ENCODE data around the gene RBMS3. TPM values are rescaled to one million over a fixed set of nuclear protein-coding genes. Genes with fewer than 3 reads are reported as not detected.
"Not testable (repeated sequence)": the region's sequence is repeated elsewhere in the genome, so short reads cannot be mapped to it uniquely, and the experiment has no call there.

Gene RBMS3
- total RNA-seq, 2 donors from 2014 or later: 7.1 to 11.5 TPM

DNA sequence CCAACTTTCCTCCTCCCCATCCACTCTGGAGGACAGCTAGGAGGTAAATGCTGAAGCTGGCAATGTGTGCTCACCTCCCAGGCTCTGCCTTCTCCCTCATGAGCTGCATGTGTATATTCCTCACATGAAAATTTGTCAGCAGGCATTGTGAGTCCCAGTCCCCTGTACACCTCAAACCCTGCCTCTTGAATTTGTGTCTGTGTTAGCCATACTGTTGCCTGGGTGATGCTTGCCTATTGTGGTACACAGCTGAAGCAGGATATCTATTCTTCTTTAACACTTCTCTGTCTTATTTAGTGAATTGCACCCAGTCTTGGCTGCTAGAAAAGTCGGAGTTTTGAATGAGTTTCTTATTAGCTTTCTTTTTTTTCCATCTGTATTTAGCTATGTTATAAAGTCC, 739.5 kb downstream of the RBMS3 start:
- intact Hi-C loops (cut with DNase I, micrococcal nuclease): no loop called here
- DNase-seq (no peak), ATAC-seq (no peak)

DNA sequence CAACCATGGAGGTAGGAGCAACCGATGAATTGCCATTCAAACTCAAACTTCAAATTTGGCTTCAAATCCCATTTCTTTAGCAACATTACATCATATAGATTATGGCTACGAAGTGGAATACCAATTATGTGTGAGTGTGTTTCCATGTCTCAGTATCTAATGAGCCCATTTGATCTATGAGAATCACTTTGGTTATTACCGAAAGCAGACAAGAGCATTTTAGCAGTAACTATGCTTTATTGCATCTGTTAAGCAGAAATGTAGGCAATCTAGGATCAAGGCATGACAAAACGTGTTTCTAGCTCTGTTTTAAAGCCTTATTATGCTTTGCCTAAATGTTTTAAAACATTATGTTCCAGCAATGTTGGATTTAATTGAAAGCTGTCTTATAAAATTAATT, 743.6 kb downstream of the RBMS3 start:
- intact Hi-C loops (cut with DNase I, micrococcal nuclease): no loop called here
- DNase-seq: no peak
- no peak for ATAC-seq

- DNase-seq (no peak), ATAC-seq (no peak)
- intact Hi-C loops (cut with DNase I, micrococcal nuclease): no loop called here
Observed at GRCh38 chr3:30026851-30027250, 746.0 kb downstream of the RBMS3 start.

DNA sequence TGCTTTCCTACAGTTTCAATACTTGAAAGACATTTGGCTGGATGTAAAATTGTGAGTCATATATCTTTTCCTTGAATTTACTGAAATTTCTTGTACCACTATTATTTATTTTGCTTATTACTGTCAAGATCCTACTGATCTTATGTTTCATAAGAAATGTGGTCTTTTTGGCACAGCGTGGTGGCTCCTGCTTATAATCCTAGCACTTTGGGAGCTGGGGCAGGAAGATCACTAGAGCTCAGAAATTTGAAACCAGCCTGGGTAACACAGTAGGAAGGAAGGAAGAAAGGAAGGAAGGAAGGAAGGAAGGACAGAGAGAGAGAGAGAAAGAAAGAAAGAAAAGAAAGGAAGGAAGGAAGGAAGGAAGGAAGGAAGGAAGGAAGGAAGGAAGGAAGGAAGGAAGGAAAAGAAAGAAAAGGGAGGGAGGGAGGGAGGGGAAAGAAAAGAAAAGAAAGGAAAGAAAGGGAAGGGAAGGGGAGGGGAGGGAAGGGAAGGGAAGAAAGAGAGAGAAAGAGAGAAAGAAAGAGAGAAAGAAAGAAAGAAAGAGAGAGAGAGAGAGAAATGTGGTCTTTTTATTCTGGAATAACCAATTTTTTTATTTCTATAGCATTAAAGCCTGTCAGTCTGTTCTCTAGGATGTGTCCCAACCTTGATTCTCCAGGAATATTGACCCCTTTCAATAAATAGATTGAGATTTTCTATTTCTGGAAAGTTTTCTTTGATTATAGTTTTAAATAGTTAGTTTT, 753.5 kb downstream of the RBMS3 start:
- ATAC-seq (no peak), DNase-seq (no peak)
- intact Hi-C loops (cut with DNase I, micrococcal nuclease): no loop called here

DNA sequence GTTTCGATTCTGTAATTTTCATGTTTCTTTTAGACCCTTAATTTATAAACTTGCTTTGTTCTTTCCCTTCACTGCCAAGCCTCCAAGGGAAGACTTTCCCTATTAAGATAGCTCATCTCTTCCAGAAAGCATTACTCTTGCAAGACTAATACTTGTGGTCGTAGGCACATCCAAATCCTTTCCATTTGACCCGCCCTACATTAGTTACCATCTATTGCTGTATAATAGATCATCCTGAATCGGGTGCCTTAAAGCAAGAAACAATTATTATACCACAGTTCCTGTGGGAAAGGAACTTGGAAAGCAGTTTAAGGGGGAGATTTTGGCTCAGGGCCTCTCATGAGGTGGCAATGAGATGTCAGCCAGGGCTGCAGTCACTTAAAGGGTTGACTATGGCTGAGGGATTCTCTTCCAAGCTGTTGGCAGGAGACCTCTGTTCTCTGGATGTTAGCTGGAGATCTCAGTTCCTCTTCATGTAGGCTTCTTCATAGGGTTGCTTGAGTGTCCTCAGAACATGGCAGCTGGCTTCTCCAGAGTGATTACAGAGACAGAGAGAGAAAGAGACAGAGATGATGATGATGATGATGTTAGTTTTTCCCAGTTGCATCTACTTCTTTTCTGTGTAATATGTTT, 755.2 kb downstream of the RBMS3 start:
- ATAC-seq (no peak), DNase-seq (no peak)
- intact Hi-C loops (cut with DNase I, micrococcal nuclease): no loop called here

DNA sequence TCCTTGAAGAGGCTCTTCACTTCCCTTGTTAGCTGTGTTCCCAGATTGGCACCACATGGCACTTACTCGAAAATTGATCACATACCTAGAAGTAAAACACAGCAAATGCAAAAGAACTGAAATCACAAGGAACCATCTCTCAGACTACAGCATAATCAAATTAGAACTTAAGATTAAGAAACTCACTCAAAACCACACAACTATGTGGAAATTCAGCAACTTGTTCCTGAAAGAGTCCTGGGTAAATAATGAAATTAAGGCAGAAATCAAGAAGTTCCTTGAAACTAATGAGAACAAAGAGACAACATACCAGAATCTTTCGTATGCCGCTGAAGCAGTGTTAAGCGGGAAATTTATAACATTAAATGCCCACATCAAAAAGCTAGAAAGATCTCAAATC, 759.3 kb downstream of the RBMS3 start:
- ATAC-seq (no peak), DNase-seq (no peak)
- intact Hi-C loops (cut with DNase I, micrococcal nuclease): loop anchor here in 1 of 2 donors (5.0 kb wide), 1 partner anchor 657 kb away; no protein-coding TSS in a partner anchor

DNA sequence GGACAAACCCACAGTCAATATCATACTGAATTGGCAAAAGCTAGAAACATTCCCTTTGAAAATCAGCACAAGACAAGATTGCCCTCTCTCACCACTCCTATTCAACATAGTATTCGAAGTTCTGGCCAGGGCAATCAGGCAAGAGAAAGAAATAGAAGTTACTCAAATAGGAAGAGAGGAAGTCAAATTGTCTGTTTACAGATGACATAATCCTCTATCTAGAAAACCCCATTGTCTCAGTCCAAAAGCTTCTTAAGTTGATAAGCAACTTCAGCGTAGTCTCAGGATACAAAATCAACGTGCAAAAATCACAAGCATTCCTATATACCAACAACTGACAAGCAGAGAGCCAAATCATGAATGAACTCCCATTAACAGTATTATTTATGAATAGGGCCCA, 760.6 kb downstream of the RBMS3 start:
- DNase-seq, ATAC-seq: not testable (repeated sequence)
- intact Hi-C loops (cut with DNase I, micrococcal nuclease): loop anchor here in 1 of 2 donors (5.0 kb wide), 1 partner anchor 656 kb away; no protein-coding TSS in a partner anchor

DNA sequence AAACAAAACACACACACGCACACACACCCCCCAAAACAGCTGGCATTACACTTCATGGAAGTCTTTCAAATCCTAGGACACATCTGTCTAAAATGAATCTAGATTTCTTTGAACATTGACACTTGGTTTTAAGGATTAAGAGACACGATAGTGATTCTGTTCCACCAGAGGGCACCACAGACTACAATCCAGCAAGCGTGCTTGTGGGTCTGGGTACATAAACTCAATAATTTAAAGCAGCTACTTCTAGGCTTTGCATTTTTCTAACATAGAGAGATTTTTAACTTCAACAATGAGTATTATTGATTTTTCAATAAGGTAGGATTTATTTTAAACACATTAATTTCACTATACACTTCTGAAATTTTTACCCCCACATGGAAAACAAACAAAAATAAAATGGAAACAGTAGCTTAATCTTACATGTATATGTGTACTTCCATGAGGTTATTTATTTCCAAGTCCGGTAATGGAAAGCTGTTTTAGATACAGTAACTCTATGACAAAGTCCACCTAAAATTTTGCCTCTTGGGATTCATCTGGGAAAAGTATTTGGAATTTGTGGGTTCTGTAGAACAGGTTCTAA, 761.5 kb downstream of the RBMS3 start:
- DNase-seq (peak; percentile 42 to 65), ATAC-seq (peak; percentile 79)
- intact Hi-C loops (cut with DNase I, micrococcal nuclease): loop anchor here in 1 of 2 donors (2.0 to 5.0 kb wide), 2 partner anchors 156 to 655 kb away; no protein-coding TSS in a partner anchor

GRCh38 chr3:30042916-30043555, 762.2 kb downstream of the RBMS3 start:
- no peak for DNase-seq
- intact Hi-C loops (cut with DNase I, micrococcal nuclease): loop anchor here in 1 of 2 donors (2.0 to 5.0 kb wide), 2 partner anchors 156 to 654 kb away; no protein-coding TSS in a partner anchor
- no peak for ATAC-seq

DNA sequence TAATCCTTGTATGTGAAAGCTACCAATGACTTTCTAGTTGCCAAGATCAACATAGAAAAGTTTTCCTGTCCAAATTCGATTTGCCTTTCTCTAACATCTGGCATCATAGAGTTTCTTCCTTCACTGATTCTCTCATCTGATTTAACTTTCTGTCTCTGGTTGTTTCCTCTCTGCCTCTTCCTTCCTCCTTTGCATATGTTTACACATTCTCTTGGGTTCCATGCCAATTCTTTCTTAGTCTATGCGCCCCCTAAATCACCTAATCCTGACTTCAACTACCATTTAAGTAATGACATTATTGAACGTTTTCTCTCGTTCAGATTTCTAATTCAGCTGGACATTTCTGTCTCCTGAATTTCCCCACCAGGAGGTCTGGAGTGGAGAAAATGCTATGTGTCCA, 763.6 kb downstream of the RBMS3 start:
- DNase-seq: no peak
- intact Hi-C loops (cut with DNase I, micrococcal nuclease): loop anchor here in 1 of 2 donors (5.0 kb wide), 1 partner anchor 653 kb away; no protein-coding TSS in a partner anchor
- ATAC-seq: no peak

DNA sequence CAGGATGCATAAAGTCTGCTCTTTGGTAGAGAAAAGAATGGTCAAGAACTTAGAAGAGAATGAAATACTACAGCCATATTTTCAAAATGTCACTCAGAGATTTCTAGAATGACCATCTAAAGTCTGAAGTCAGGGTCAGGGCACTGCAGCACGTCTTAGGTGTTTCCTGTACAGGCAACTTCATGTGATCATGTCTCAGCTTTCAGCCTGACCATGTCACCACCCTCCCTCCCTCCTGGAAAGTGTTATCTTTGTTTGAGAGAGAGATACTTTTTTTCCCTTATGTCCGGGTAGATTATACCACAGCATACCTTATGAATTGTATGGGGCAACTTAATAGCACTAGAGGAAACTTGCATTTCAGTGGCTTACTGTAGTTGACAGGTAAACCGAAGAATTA, 767.6 kb downstream of the RBMS3 start:
- no peak for ATAC-seq
- no peak for DNase-seq
- intact Hi-C loops (cut with DNase I, micrococcal nuclease): no loop called here

DNA sequence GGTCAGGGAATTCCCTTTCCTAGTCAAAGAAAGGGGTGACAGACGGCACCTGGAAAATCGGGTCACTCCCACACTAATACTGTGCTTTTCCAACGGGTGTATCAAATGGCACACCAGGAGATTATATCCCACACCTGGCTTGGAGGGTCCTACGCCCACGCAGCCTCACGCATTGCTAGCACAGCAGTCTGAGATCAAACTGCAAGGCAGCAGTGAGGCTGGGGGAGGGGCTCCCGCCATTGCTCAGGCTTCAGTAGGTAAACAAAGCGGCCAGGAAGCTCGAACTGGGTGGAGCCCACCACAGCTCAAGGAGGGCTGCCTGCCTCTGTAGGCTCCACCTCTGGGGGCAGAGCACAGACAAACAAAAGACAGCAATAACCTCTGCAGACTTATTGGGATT, 769.2 kb downstream of the RBMS3 start:
- DNase-seq; intact Hi-C loops (cut with DNase I, micrococcal nuclease); ATAC-seq: not testable (repeated sequence)

DNA sequence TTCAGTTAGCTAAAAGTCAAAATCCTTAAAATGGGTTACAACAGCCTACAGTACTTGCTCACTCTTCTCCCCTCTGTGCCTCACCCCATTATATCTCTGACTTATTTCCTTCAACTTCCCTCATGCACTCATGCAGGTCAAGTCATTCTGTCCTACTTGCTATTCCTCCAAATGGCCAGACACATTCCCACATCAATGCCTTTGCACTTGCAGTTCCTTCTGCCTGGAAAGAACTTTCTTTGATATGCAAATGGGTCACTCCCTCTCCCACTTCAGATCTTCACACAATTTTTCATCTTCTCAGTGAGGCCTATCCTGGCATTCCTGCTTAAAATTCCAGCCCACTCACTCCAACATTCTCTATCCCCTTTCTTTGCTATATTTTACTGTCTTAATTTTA, 778.4 kb downstream of the RBMS3 start:
- ATAC-seq (no peak), DNase-seq (no peak)
- intact Hi-C loops (cut with DNase I, micrococcal nuclease): no loop called here
